A673 (cell line): ENCODE measurements around the gene ZDHHC8. TPM values are rescaled to one million over a fixed set of nuclear protein-coding genes. Genes with fewer than 3 reads are reported as not detected.

ENCODE experiments used
- BruUV-seq: library from RNA; stranded (reverse); fragments of 400-500 nt; replicated peaks from 2 replicates; lab custom pipeline; 2021; lab: Mats Ljungman, UMichigan
- CTCF ChIA-PET: fragments of 300-600 bp; sonication (Branson Sonifier 250); formaldehyde crosslinking; loops from one replicate; lab custom pipeline; 2022; ENCODE audit warnings: antibody characterized with exemption; lab: Charles Lee
- POLR2A ChIA-PET: fragments of 300-600 bp; sonication (Branson Sonifier 250); formaldehyde crosslinking; loops from one replicate; lab custom pipeline; 2022; ENCODE audit warnings: antibody characterized with exemption; ENCODE audit not compliant: low non-redundant PET; lab: Charles Lee
- DNase-seq: peaks from one replicate; pipeline ENCODE4 v3.0.0-alpha.2; 2015; ENCODE audit warnings: low spot score
- H3K27ac ChIP-seq: fragments of 200-600 bp; sonication (generic); 2 replicates; pipeline ENCODE4 v1.5.1; 2016; ENCODE audit warnings: mixed run types, low read depth, mild to moderate bottlenecking, mixed read lengths, antibody characterized with exemption, low read length; ENCODE audit not compliant: poor library complexity, severe bottlenecking
- H3K27me3 ChIP-seq: fragments of 200-600 bp; sonication (generic); replicated peaks from 2 replicates; pipeline ENCODE4 v1.6.1; 2017; ENCODE audit warnings: mixed run types, low read depth, mild to moderate bottlenecking, mixed read lengths, antibody characterized with exemption, low read length; ENCODE audit not compliant: insufficient read depth, poor library complexity
- H3K36me3 ChIP-seq: fragments of 200-600 bp; sonication (generic); 2 replicates; pipeline ENCODE4 v1.6.1; 2016; ENCODE audit warnings: mixed run types, mild to moderate bottlenecking, mixed read lengths, antibody characterized with exemption, low read length; ENCODE audit not compliant: insufficient read depth, poor library complexity, severe bottlenecking
- H3K4me1 ChIP-seq: fragments of 200-600 bp; sonication (generic); 2 replicates; pipeline ENCODE4 v1.6.1; 2017; ENCODE audit warnings: mixed run types, mild to moderate bottlenecking, mixed read lengths, antibody characterized with exemption, low read length; ENCODE audit not compliant: insufficient read depth, poor library complexity, severe bottlenecking
- H3K4me3 ChIP-seq: fragments of 200-600 bp; sonication (generic); 2 replicates; pipeline ENCODE4 v1.5.1; 2016; ENCODE audit warnings: low read depth, mixed run types, mild to moderate bottlenecking, mixed read lengths, low read length; ENCODE audit not compliant: poor library complexity, severe bottlenecking
- H3K9me3 ChIP-seq: fragments of 200-600 bp; sonication (generic); 2 replicates; pipeline ENCODE4 v1.6.1; 2016; ENCODE audit warnings: mixed run types, low read depth, mild to moderate bottlenecking, mixed read lengths, antibody characterized with exemption, low read length; ENCODE audit not compliant: poor library complexity, severe bottlenecking
- EZH2 ChIP-seq: fragments of 200-600 bp; sonication (generic); IDR thresholded peaks from 2 replicates; pipeline ENCODE4 v1.6.1; 2017; ENCODE audit warnings: borderline replicate concordance, low read depth, mild to moderate bottlenecking, mixed read lengths, antibody characterized with exemption, low read length; ENCODE audit not compliant: poor library complexity, severe bottlenecking
- intact Hi-C: fragments of 100-400 bp; cut with micrococcal nuclease; formaldehyde crosslinking; loops from one replicate; pipeline ENCODE4 v1.10.0; 2022; ENCODE audit not compliant: unreplicated experiment
- total RNA-seq: library from RNA; stranded (reverse); gene quantifications from 2 replicates; pipeline ENCODE4 v1.2.3, GENCODE V29; 2021
- TF ChIP-seq, protein P1 (sequence below): fragments of 300-800, 200-600 bp; sonication (generic); conservative IDR thresholded peaks from 2 replicates; pipeline ENCODE4 v1.5.1; 2017; ENCODE audit warnings: low read depth, mild to moderate bottlenecking, antibody characterized with exemption, low read length, moderate library complexity, mixed read lengths

ZDHHC8 gene
- total RNA-seq, 1 experiment from 2014 or later, result 58.8 TPM

DNA sequence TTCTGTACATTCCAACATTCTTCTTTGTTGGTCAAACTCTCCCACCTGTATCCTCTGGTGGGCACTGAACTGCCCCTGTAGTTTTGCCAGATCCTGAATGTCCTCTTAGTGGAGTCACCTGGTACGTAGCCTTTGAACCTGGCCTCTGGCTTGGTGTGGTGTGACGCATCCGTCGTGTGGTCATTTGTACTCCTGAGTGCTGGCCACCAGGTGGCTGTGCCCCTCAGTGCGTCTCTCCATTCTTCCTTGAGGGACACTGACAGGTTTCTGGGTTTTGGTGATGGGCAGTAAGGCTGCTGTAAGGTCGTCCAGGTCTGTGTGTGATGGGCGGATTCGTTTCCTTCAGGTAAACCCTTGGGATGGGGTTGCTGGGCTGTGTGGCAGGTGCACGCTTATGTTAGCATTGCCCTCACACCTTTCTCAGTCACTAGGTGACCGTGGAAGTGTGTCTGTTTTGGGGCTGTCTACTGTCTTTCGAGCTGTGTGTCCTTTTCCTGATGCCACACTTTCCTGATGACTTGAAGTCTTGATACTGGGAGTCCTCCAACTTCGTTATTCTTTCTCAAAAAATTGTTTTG, 29.3 kb upstream of the ZDHHC8 start:
- no peak overlapping the region for H3K27ac ChIP-seq
- no peaks in the 10 kb centered on the region for H3K27me3 ChIP-seq
- H3K9me3 ChIP-seq, result no peaks in the 10 kb centered on the region
- ChIA-PET CTCF (no interaction called here), POLR2A (no interaction called here)
- H3K4me1 ChIP-seq, result no peaks in the 10 kb centered on the region
- peaks cover 88% of the 10 kb centered on the region for H3K36me3 ChIP-seq
- no peak for TF ChIP-seq EZH2
- TF ChIP-seq, protein P1, sequence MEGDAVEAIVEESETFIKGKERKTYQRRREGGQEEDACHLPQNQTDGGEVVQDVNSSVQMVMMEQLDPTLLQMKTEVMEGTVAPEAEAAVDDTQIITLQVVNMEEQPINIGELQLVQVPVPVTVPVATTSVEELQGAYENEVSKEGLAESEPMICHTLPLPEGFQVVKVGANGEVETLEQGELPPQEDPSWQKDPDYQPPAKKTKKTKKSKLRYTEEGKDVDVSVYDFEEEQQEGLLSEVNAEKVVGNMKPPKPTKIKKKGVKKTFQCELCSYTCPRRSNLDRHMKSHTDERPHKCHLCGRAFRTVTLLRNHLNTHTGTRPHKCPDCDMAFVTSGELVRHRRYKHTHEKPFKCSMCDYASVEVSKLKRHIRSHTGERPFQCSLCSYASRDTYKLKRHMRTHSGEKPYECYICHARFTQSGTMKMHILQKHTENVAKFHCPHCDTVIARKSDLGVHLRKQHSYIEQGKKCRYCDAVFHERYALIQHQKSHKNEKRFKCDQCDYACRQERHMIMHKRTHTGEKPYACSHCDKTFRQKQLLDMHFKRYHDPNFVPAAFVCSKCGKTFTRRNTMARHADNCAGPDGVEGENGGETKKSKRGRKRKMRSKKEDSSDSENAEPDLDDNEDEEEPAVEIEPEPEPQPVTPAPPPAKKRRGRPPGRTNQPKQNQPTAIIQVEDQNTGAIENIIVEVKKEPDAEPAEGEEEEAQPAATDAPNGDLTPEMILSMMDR, result no peak
- intact Hi-C loops, result no loop called here
- no peak overlapping the region for H3K4me3 ChIP-seq
- no peak for DNase-seq
- no TSS peak for BruUV-seq

DNA sequence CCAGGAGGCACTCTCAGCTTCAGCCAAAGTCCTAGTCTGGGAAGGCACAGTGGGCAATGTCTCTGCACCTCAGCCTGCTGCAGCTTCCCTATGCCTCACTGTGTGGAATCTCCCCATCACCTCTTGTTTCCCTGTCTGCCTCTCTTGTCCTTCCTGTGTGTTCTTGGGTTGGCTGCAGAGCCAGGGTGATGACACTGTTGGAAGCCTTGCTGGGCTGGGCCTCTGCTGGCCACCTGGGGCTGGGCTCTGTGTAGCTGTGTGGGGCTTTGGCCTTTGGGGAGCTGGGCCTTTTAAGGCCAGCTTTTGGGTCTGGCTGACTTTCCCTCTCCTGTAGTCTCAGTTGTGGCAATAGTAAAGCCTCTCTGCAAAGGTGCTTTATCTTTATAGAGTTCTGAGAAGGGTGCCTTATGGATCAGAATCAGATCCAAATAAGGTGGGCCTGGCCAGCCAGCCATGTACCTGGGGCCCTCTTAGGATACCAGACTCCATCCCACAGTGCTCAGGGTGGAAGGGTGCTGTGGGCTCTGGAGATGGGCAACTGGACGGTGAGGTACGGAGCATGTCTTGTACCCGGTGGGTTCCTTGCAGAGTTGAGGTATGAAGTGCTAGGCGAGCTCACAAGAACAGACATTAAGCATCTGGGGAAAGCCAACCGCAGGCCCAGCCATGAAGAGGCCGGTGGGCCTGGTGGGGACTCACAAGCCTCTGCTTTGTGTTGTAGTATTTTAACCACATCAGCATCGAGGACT, 26.0 kb upstream of the ZDHHC8 start:
- DNase-seq, result no peak
- no TSS peak for BruUV-seq
- Histone ChIP-seq H3K4me1 (no peaks in the 10 kb centered on the region), H3K9me3 (no peaks in the 10 kb centered on the region), H3K36me3 (peaks cover 91% of the 10 kb centered on the region), H3K4me3 (no peak overlapping the region), H3K27ac (no peak overlapping the region), H3K27me3 (no peaks in the 10 kb centered on the region)
- intact Hi-C loops, result no loop called here
- ChIA-PET POLR2A (no interaction called here), CTCF (no interaction called here)
- no peak for TF ChIP-seq EZH2
- TF ChIP-seq, protein P1, result no peak

DNA sequence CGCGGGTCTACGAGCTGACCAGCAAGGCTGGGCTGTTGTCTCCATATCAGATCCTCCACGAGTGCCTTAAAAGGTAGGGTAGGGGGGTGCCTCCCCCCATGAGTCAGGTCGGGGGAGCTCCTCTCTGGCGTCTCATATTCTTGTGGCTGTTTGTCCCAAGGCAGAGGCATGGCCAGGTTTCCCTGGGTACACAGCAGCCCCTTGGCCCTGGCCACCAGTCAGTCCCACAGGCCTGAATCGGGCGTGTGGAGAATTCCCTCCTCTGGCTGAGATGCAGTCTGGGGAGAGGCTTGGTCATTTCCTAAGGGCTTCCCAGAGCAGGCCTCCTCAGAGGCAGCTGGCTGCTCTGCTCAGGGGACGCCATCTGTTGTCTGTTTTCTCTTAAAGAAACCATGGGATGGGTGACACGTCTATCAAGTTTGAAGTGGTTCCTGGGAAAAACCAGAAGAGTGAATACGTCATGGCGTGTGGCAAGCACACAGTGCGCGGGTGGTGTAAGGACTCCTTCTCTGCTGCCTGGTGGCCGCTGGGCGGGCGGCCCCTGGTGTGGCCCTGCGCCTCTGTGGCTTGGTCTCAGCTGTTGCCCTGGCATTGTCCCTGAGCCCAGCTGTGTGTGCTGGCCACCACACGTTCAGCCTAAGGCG, 25.3 kb upstream of the ZDHHC8 start:
- no peak for TF ChIP-seq EZH2
- TF ChIP-seq, protein P1, result no peak
- H3K36me3 ChIP-seq, result peaks cover 90% of the 10 kb centered on the region
- no peak overlapping the region for H3K27ac ChIP-seq
- H3K4me3 ChIP-seq, result no peak overlapping the region
- H3K9me3 ChIP-seq, result no peaks in the 10 kb centered on the region
- DNase-seq, result no peak
- ChIA-PET POLR2A (no interaction called here), CTCF (no interaction called here)
- H3K27me3 ChIP-seq, result no peaks in the 10 kb centered on the region
- intact Hi-C loops, result no loop called here
- no peaks in the 10 kb centered on the region for H3K4me1 ChIP-seq
- no TSS peak for BruUV-seq
